HCT116 (cell line): ENCODE measurements around the gene TSPEAR. TPM values are rescaled to one million over a fixed set of nuclear protein-coding genes. Genes with fewer than 3 reads are reported as not detected.

ENCODE experiments used
- ATAC-seq: fragments of 200-7000 bp; cut with Tn5 transposase; 2 replicates; pipeline ENCODE4 v1.9.1; 2020; ENCODE audit warnings: mild to moderate bottlenecking, moderate library complexity
- BruUV-seq: library from RNA; stranded (reverse); fragments of 400-500 nt; replicated peaks from 2 replicates; lab custom pipeline; 2021; lab: Mats Ljungman, UMichigan
- CTCF ChIA-PET: fragments of 300-600 bp; sonication (Branson Sonifier 250); formaldehyde crosslinking; loops from one replicate; lab custom pipeline; 2021; ENCODE audit warnings: antibody characterized with exemption; lab: Charles Lee
- POLR2A ChIA-PET: fragments of 300-600, 350-600 bp; sonication (Branson Sonifier 250); formaldehyde crosslinking; loops from one replicate; lab custom pipeline; 2021; ENCODE audit warnings: antibody characterized with exemption; lab: Charles Lee
- RAD21 ChIA-PET, 2 experiments: fragments of 300-600 bp; sonication (Branson Sonifier 250); formaldehyde crosslinking; loops; one replicate each; lab custom pipeline; 2023; ENCODE audit warnings: low total read pairs in 2 of 2; ENCODE audit not compliant: uncharacterized antibody in 2 of 2, unreplicated experiment in 2 of 2, low non-redundant PET in 1 of 2; lab: Charles Lee
- DNase-seq: peaks from one replicate; pipeline ENCODE4 v3.0.0-alpha.2; 2010; ENCODE audit warnings: low read depth, low spot score
- H2AFZ ChIP-seq: fragments of 200-600 bp; shearing (Covaris generic), sonication (generic); 2 replicates; pipeline ENCODE4 v1.6.1; 2017; ENCODE audit warnings: low read depth, mixed run types, mixed read lengths, antibody characterized with exemption, low read length; ENCODE audit not compliant: poor library complexity, severe bottlenecking
- H3K27ac ChIP-seq: 2 replicates; pipeline ENCODE4 v1.5.1; 2012; ENCODE audit warnings: low read depth, low read length
- H3K27me3 ChIP-seq: fragments of 200-600 bp; sonication (generic); 2 replicates; pipeline ENCODE4 v1.6.1; 2016; ENCODE audit warnings: mixed run types, low read length, mixed read lengths; ENCODE audit not compliant: insufficient read depth
- H3K36me3 ChIP-seq, 2 experiments: fragments of 200-500 bp in 1 of 2; fragments of 200-600 bp in 1 of 2; sonication (Bioruptor generic) in 1 of 2; sonication (generic) in 1 of 2; 2 replicates each; pipeline versions ENCODE4 v1.5.1 to v1.6.1; 2014 to 2016; ENCODE audit warnings: low read length in 2 of 2, inconsistent platforms in 1 of 2, mixed read lengths in 1 of 2, mixed run types in 1 of 2; ENCODE audit not compliant: insufficient read depth in 2 of 2, control insufficient read depth in 1 of 2
- H3K4me1 ChIP-seq, 2 experiments: fragments of 200-600 bp in 1 of 2; sonication (generic) in 1 of 2; 2 replicates each; pipeline versions ENCODE4 v1.5.1 to v1.6.1; 2012 to 2017; ENCODE audit warnings: low read length in 2 of 2, inconsistent platforms in 1 of 2, mild to moderate bottlenecking in 1 of 2, mixed read lengths in 1 of 2, mixed run types in 1 of 2, moderate library complexity in 1 of 2; ENCODE audit not compliant: insufficient read depth in 2 of 2, control insufficient read depth in 1 of 2
- H3K4me2 ChIP-seq: fragments of 200-600 bp; sonication (generic); 2 replicates; pipeline ENCODE4 v1.6.1; 2017; ENCODE audit warnings: mixed run types, low read length, mixed read lengths
- H3K4me3 ChIP-seq, 2 experiments: fragments of 200-600 bp in 1 of 2; sonication (generic) in 1 of 2; replicated peaks in 1 of 2; 2 replicates each; pipeline ENCODE4 v1.5.1; 2011 to 2016; ENCODE audit warnings: low read length in 2 of 2, control low read depth in 1 of 2, low read depth in 1 of 2, mild to moderate bottlenecking in 1 of 2, mixed read lengths in 1 of 2, mixed run types in 1 of 2
- H3K79me2 ChIP-seq: fragments of 200-600 bp; sonication (generic); 2 replicates; pipeline ENCODE4 v1.6.1; 2017; ENCODE audit warnings: mild to moderate bottlenecking, mixed run types, low read length, moderate library complexity, mixed read lengths; ENCODE audit not compliant: insufficient read depth
- H3K9ac ChIP-seq: fragments of 200-600 bp; sonication (generic); 2 replicates; pipeline ENCODE4 v1.6.1; 2016; ENCODE audit warnings: low read length, mixed read lengths
- H3K9me2 ChIP-seq: fragments of 200-600 bp; sonication (generic), shearing (Covaris generic); 2 replicates; pipeline ENCODE4 v1.6.1; 2017; ENCODE audit warnings: mixed run types, mild to moderate bottlenecking, moderate library complexity; ENCODE audit not compliant: insufficient read depth
- H3K9me3 ChIP-seq, 2 experiments: fragments of 200-500 bp in 1 of 2; fragments of 200-600 bp in 1 of 2; sonication (Bioruptor generic) in 1 of 2; sonication (generic) in 1 of 2; 2 replicates each; pipeline ENCODE4 v1.6.1; 2014 to 2017; ENCODE audit warnings: low read length in 2 of 2, mixed read lengths in 2 of 2, inconsistent platforms in 1 of 2, low read depth in 1 of 2, mild to moderate bottlenecking in 1 of 2, mixed run types in 1 of 2, moderate library complexity in 1 of 2; ENCODE audit not compliant: control insufficient read depth in 1 of 2, insufficient read depth in 1 of 2
- H4K20me1 ChIP-seq: fragments of 200-600 bp; sonication (generic), shearing (Covaris generic); 2 replicates; pipeline ENCODE4 v1.6.1; 2017; ENCODE audit warnings: mixed run types, mild to moderate bottlenecking, moderate library complexity; ENCODE audit not compliant: insufficient read depth
- CBX3 ChIP-seq: IDR thresholded peaks from 2 replicates; pipeline ENCODE4 v1.6.1; 2012; ENCODE audit warnings: low read depth
- EGR1 ChIP-seq: IDR thresholded peaks from 2 replicates; pipeline ENCODE4 v1.6.1; 2012; ENCODE audit warnings: low read depth
- ELF1 ChIP-seq: IDR thresholded peaks from 2 replicates; pipeline ENCODE4 v1.6.1; 2012; ENCODE audit warnings: low read depth, borderline replicate concordance
- EZH2 ChIP-seq: fragments of 200-600 bp; sonication (generic); IDR thresholded peaks from 2 replicates; pipeline ENCODE4 v1.6.1; 2017; ENCODE audit warnings: antibody characterized with exemption, mixed run types
- EZH2phosphoT487 ChIP-seq: fragments of 200-600 bp; IDR thresholded peaks from 2 replicates; pipeline ENCODE4 v1.6.1; 2018; ENCODE audit warnings: antibody characterized with exemption, borderline replicate concordance
- FOSL1 ChIP-seq: IDR thresholded peaks from 2 replicates; pipeline ENCODE4 v1.6.1; 2012; ENCODE audit warnings: low read depth
- POLR2AphosphoS5 ChIP-seq: IDR thresholded peaks from 2 replicates; pipeline ENCODE4 v1.6.1; 2011; ENCODE audit warnings: mild to moderate bottlenecking, low read depth, low read length, moderate library complexity
- TCF7L2 ChIP-seq: IDR thresholded peaks from 2 replicates; pipeline ENCODE4 v1.7.0; 2011; ENCODE audit warnings: borderline replicate concordance, inconsistent platforms; ENCODE audit not compliant: insufficient read depth, insufficient read length; ENCODE audit errors: extremely low read depth
- YY1 ChIP-seq: IDR thresholded peaks from 2 replicates; pipeline ENCODE4 v1.6.1; 2011; ENCODE audit warnings: low read length, low read depth, moderate library complexity, mild to moderate bottlenecking; ENCODE audit not compliant: insufficient replicate concordance; ENCODE audit errors: extremely low read depth
- ZBTB33 ChIP-seq: IDR thresholded peaks from 2 replicates; pipeline ENCODE4 v1.6.1; 2011; ENCODE audit warnings: mild to moderate bottlenecking, low read length, moderate library complexity; ENCODE audit not compliant: insufficient replicate concordance; ENCODE audit errors: extremely low read depth
- intact Hi-C: fragments of 100-400 bp; cut with micrococcal nuclease; formaldehyde crosslinking; loops from 2 replicates; pipeline ENCODE4 v1.10.0; 2022
- total RNA-seq: library from RNA; stranded (reverse); gene quantifications from one replicate; pipeline ENCODE4 v1.2.1, GENCODE V29; 2021; ENCODE audit not compliant: unreplicated experiment
- TF ChIP-seq, protein P1 (sequence below), 3 experiments: fragments of 200-600 bp in 1 of 3; sonication (generic) in 1 of 3; IDR thresholded peaks in 2 of 3; conservative IDR thresholded peaks in 1 of 3; 2 replicates each; pipeline ENCODE4 v1.5.1; 2012 to 2017; ENCODE audit warnings: low read depth in 2 of 3, low read length in 2 of 3, antibody characterized with exemption in 1 of 3, borderline replicate concordance in 1 of 3, control low read depth in 1 of 3, mild to moderate bottlenecking in 1 of 3, mixed read lengths in 1 of 3, mixed run types in 1 of 3, moderate library complexity in 1 of 3; ENCODE audit not compliant: insufficient read depth in 1 of 3

TSPEAR gene
- total RNA-seq, 1 experiment from 2014 or later = not detected

DNA sequence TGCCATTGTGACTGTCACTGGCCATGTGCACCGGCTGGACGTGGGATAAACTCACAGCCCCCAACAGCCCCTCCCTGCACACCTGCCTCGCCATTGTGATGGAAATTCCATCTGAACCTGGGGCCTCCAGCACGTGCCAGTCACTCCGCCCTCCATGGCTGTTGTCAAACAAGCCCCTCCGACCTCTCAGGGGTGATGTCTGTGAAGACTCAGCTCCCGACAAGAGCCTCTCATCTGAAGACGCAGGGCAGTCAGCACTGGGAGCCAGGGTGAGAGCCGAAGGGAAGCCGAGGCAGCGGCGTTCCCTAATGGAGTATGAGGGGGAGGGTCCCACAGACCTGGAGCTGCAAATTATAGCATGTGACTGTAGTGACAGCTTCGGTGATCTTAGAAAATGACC, 158.7 kb downstream of the TSPEAR start:
- no peak overlapping the region for H3K4me3 ChIP-seq
- no peak overlapping the region for H3K4me2 ChIP-seq
- no peak overlapping the region for H3K27ac ChIP-seq
- ChIA-PET CTCF (no interaction called here), RAD21 (no interaction called here), POLR2A (no interaction called here)
- no peak overlapping the region for H2AFZ ChIP-seq
- BruUV-seq = no TSS peak
- no peaks in the 10 kb centered on the region for H3K79me2 ChIP-seq
- DNase-seq (no peak), ATAC-seq (no peak)
- H4K20me1 ChIP-seq = no peaks in the 10 kb centered on the region
- no peaks in the 10 kb centered on the region for H3K9me2 ChIP-seq
- no peaks in the 10 kb centered on the region for H3K36me3 ChIP-seq
- H3K9ac ChIP-seq = no peak overlapping the region
- no peaks in the 10 kb centered on the region for H3K27me3 ChIP-seq
- intact Hi-C loops = no loop called here
- no peaks in the 10 kb centered on the region for H3K9me3 ChIP-seq
- no peak for TF ChIP-seq FOSL1
- TF ChIP-seq TCF7L2 = no peak
- TF ChIP-seq CBX3 = no peak
- TF ChIP-seq, protein P1, sequence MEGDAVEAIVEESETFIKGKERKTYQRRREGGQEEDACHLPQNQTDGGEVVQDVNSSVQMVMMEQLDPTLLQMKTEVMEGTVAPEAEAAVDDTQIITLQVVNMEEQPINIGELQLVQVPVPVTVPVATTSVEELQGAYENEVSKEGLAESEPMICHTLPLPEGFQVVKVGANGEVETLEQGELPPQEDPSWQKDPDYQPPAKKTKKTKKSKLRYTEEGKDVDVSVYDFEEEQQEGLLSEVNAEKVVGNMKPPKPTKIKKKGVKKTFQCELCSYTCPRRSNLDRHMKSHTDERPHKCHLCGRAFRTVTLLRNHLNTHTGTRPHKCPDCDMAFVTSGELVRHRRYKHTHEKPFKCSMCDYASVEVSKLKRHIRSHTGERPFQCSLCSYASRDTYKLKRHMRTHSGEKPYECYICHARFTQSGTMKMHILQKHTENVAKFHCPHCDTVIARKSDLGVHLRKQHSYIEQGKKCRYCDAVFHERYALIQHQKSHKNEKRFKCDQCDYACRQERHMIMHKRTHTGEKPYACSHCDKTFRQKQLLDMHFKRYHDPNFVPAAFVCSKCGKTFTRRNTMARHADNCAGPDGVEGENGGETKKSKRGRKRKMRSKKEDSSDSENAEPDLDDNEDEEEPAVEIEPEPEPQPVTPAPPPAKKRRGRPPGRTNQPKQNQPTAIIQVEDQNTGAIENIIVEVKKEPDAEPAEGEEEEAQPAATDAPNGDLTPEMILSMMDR (IDR thresholded peaks at IDR 0.05 in 2 of 3, conservative IDR thresholded peaks at IDR 0.05 in 1 of 3; ENCODE audit: borderline replicate concordance in 1 of 3, insufficient read depth in 1 of 3, low read depth in 2 of 3, low read length in 2 of 3) = no peak
- TF ChIP-seq EZH2 = no peak
- TF ChIP-seq POLR2AphosphoS5 = no peak
- TF ChIP-seq EGR1 = no peak
- TF ChIP-seq EZH2phosphoT487 = no peak
- no peak for TF ChIP-seq ZBTB33
- no peak for TF ChIP-seq YY1
- no peak for TF ChIP-seq ELF1
- H3K4me1 ChIP-seq = no peaks in the 10 kb centered on the region
